ENCODE measurements around the gene BRINP2.

GRCh38 chr1:177223359-177223758, 52.6 kb downstream of the BRINP2 start:
- no peak for TF ChIP-seq CTCF (IDR thresholded peaks at IDR 0.05; ENCODE audit: control extremely low read depth in 1 of 3, insufficient read depth in 1 of 3, low read depth in 1 of 3, low read length in 3 of 3)
- no peak for TF ChIP-seq CHD7 (IDR thresholded peaks at IDR 0.05; ENCODE audit: insufficient replicate concordance, low read length)
- no peak for TF ChIP-seq EZH2 (IDR thresholded peaks at IDR 0.05; ENCODE audit: low read depth, low read length, severe bottlenecking)
- no peak for TF ChIP-seq RAD21 (IDR thresholded peaks at IDR 0.05 in 1 of 2, conservative IDR thresholded peaks at IDR 0.05 in 1 of 2; ENCODE audit: low read depth in 2 of 2, low read length in 2 of 2)
- no peak for TF ChIP-seq TEAD4 (IDR thresholded peaks at IDR 0.05; ENCODE audit: low read depth, low read length)
- no peak for TF ChIP-seq FOSL1 (IDR thresholded peaks at IDR 0.05; ENCODE audit: insufficient read depth, low read depth, low read length)
- no peak for TF ChIP-seq RFX5 (IDR thresholded peaks at IDR 0.05; ENCODE audit: borderline replicate concordance, low read depth, low read length)
- TF ChIP-seq SAP30 (IDR thresholded peaks at IDR 0.05; ENCODE audit: insufficient read depth, insufficient replicate concordance, low read length), result no peak
- TF ChIP-seq CHD1 (IDR thresholded peaks at IDR 0.05; ENCODE audit: low read depth, low read length), result no peak
- no peak for TF ChIP-seq SUZ12 (IDR thresholded peaks at IDR 0.05; ENCODE audit: low read length)
- no peak for TF ChIP-seq TAF1 (IDR thresholded peaks at IDR 0.05; ENCODE audit: low read depth, low read length)
- TF ChIP-seq POLR2A (IDR thresholded peaks at IDR 0.05; ENCODE audit: control extremely low read depth in 1 of 2, low read depth in 2 of 2, low read length in 2 of 2), result no peak

Measured in H1 (cell line).